RPMI8226 (cell line): ENCODE results near the gene OR6C4.
"Not testable (repeated sequence)": the region's sequence is repeated elsewhere in the genome, so short reads cannot be mapped to it uniquely, and the experiment has no call there.

Experiments used
- DNase-seq: peaks from one replicate; pipeline ENCODE4 v3.0.0-alpha.2; 2015

The OR6C4 gene

GRCh38 chr12:55549302-55549701, at the start of gene OR6C4:
Gene OR6C4 (plus strand): TSS chr12:55549602. CDS start chr12:55551227, 1,625 bp downstream.
- no peak for DNase-seq

GRCh38 chr12:55499810-55500252, 49.6 kb upstream of the OR6C4 start:
- DNase-seq: no peak

- no peak for DNase-seq
These were observed 47.8 kb upstream of the OR6C4 start for GRCh38 chr12:55501601-55502000.

- DNase-seq: no peak
These were observed 33.7 kb upstream of the OR6C4 start for GRCh38 chr12:55515696-55516095.

GRCh38 chr12:55516391-55516790, 33.0 kb upstream of the OR6C4 start:
- no peak for DNase-seq

GRCh38 chr12:55548235-55548634, 1.2 kb upstream of the OR6C4 start:
- DNase-seq: not testable (repeated sequence)

- no peak for DNase-seq
These were observed 646 bp upstream of the OR6C4 start for GRCh38 chr12:55548756-55549155.

GRCh38 chr12:55554296-55554695, 4.9 kb downstream of the OR6C4 start:
- DNase-seq: no peak

- DNase-seq: not testable (repeated sequence)
These were observed 20.7 kb downstream of the OR6C4 start for GRCh38 chr12:55570060-55570459.

GRCh38 chr12:55570689-55571088, 21.3 kb downstream of the OR6C4 start:
- DNase-seq: not testable (repeated sequence)

- no peak for DNase-seq
These were observed 22.8 kb downstream of the OR6C4 start, which contains the start of gene OR2AP1 for GRCh38 chr12:55572168-55572567. Gene OR2AP1 (plus strand): TSS chr12:55572468. CDS start chr12:55574415, 1,947 bp downstream.

GRCh38 chr12:55582066-55582465, 32.7 kb downstream of the OR6C4 start:
- no peak for DNase-seq

- DNase-seq: no peak
These were observed 36.4 kb downstream of the OR6C4 start for GRCh38 chr12:55585817-55586216.

GRCh38 chr12:55590152-55590551, 40.8 kb downstream of the OR6C4 start:
- DNase-seq: peak; percentile 25
